Tibial nerve (tissue), 4 donors: ENCODE results near the gene TENT4A.

Experiments
- CTCF ChIP-seq, 5 experiments: fragments of 200-600 bp in 3 of 5; fragments of 450-650 bp in 2 of 5; sonication (generic) in 3 of 5; IDR thresholded peaks; one replicate each; pipeline ENCODE4 v1.5.1; 2016 to 2019; ENCODE audit warnings: antibody characterized with exemption in 5 of 5, mild to moderate bottlenecking in 3 of 5, moderate library complexity in 2 of 5
- EP300 ChIP-seq, 2 donors: sonication (generic); formaldehyde crosslinking; IDR thresholded peaks; one replicate each; pipeline ENCODE4 v1.6.1; 2017; ENCODE audit warnings: antibody characterized with exemption in 2 of 2, mild to moderate bottlenecking in 1 of 2

GRCh38 chr5:6783787-6784186 lies 70.6 kb downstream of the TENT4A start:
- TF ChIP-seq CTCF (IDR thresholded peaks at IDR 0.05) (no peak), EP300 (IDR thresholded peaks at IDR 0.05) (no peak)
